OCI-LY3 (cell line): ENCODE results near the gene LGR4.

Source experiments
- H2AFZ ChIP-seq: fragments of 200-600, 300-600 bp; shearing (Covaris generic); 2 replicates; pipeline ENCODE4 v1.6.0; 2014; ENCODE audit warnings: antibody characterized with exemption, low read depth, low read length
- H3K27ac ChIP-seq: fragments of 200-600, 300-600 bp; sonication (generic); 2 replicates; pipeline ENCODE4 v1.5.1; 2014; ENCODE audit warnings: mild to moderate bottlenecking, low read length, moderate library complexity, mixed read lengths
- H3K27me3 ChIP-seq: fragments of 200-600, 300-600 bp; sonication (generic); 2 replicates; pipeline ENCODE4 v1.6.1; 2014; ENCODE audit warnings: low read depth, low read length, mixed read lengths
- H3K36me3 ChIP-seq: fragments of 200-600, 300-600 bp; sonication (generic); replicated peaks from 2 replicates; pipeline ENCODE3; 2014; ENCODE audit warnings: low read depth, low read length, mixed read lengths
- H3K4me1 ChIP-seq: fragments of 300-600, 200-600 bp; sonication (generic); 2 replicates; pipeline ENCODE4 v1.6.1; 2014; ENCODE audit warnings: low read length, mixed read lengths
- H3K4me2 ChIP-seq: fragments of 200-600, 300-600 bp; sonication (generic); 2 replicates; pipeline ENCODE4 v1.6.1; 2014; ENCODE audit warnings: low read length, mixed read lengths
- H3K4me3 ChIP-seq: fragments of 300-600, 200-600 bp; sonication (generic); 2 replicates; pipeline ENCODE4 v1.5.1; 2014; ENCODE audit warnings: antibody characterized with exemption, mild to moderate bottlenecking, low read length, moderate library complexity
- H3K79me2 ChIP-seq: fragments of 300-600, 200-600 bp; shearing (Covaris generic); 2 replicates; pipeline ENCODE4 v1.6.1; 2014; ENCODE audit warnings: mild to moderate bottlenecking, low read length, mixed read lengths
- H3K9ac ChIP-seq: fragments of 300-600, 200-600 bp; shearing (Covaris generic); 2 replicates; pipeline ENCODE4 v1.6.0; 2014; ENCODE audit warnings: mild to moderate bottlenecking, low read length, moderate library complexity
- H3K9me3 ChIP-seq: fragments of 200-600, 300-600 bp; shearing (Covaris generic); 2 replicates; pipeline ENCODE4 v1.6.1; 2014; ENCODE audit warnings: low read length, mixed read lengths; ENCODE audit not compliant: insufficient read depth
- H4K20me1 ChIP-seq: fragments of 200-600, 300-600 bp; sonication (generic); 2 replicates; pipeline ENCODE4 v1.6.1; 2016; ENCODE audit warnings: low read length, mixed read lengths; ENCODE audit not compliant: insufficient read depth
- EZH2phosphoT487 ChIP-seq: fragments of 200-600 bp; shearing (Covaris generic); IDR thresholded peaks from 2 replicates; pipeline ENCODE4 v1.6.1; 2018; ENCODE audit warnings: antibody characterized with exemption, mixed run types, low read depth
- TF ChIP-seq, protein P1 (sequence below): fragments of 200-600, 300-600 bp; sonication (generic); IDR thresholded peaks from 2 replicates; pipeline ENCODE4 v1.5.1; 2014; ENCODE audit warnings: antibody characterized with exemption, low read length, low read depth

The LGR4 gene

DNA sequence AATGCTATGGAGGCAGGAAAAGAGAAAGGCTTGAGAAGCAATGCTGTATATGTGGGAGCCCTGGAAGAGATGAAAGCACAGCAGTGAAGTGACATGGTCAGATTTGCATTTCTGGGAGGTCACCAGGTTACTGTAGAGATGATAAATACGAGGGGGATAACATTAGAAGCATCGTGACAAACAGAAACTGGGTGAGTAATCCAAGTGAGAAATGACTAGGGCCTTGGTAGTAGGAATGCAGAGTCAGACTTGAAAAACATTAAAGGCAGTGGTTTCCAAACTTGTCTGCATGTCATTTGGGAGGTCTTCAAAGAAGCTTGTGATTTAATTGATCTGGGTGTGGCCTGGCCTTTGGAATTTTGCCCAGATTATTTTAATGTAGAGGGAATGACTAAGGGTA, 153.5 kb downstream of the LGR4 start:
- Histone ChIP-seq H4K20me1 (no peaks in the 10 kb centered on the region), H2AFZ (no peak overlapping the region), H3K9me3 (no peaks in the 10 kb centered on the region), H3K4me3 (peak overlapping the region; percentile 0), H3K36me3 (no peaks in the 10 kb centered on the region), H3K79me2 (no peaks in the 10 kb centered on the region), H3K4me2 (peak overlapping the region; percentile 38), H3K4me1 (peaks cover 38% of the 10 kb centered on the region), H3K9ac (peak overlapping the region; percentile 9; the same call in 1 of the 2 replicates), H3K27me3 (no peaks in the 10 kb centered on the region), H3K27ac (peak overlapping the region; percentile 33; the same call in 1 of the 2 replicates)
- TF ChIP-seq EZH2phosphoT487: no peak
- TF ChIP-seq, protein P1, sequence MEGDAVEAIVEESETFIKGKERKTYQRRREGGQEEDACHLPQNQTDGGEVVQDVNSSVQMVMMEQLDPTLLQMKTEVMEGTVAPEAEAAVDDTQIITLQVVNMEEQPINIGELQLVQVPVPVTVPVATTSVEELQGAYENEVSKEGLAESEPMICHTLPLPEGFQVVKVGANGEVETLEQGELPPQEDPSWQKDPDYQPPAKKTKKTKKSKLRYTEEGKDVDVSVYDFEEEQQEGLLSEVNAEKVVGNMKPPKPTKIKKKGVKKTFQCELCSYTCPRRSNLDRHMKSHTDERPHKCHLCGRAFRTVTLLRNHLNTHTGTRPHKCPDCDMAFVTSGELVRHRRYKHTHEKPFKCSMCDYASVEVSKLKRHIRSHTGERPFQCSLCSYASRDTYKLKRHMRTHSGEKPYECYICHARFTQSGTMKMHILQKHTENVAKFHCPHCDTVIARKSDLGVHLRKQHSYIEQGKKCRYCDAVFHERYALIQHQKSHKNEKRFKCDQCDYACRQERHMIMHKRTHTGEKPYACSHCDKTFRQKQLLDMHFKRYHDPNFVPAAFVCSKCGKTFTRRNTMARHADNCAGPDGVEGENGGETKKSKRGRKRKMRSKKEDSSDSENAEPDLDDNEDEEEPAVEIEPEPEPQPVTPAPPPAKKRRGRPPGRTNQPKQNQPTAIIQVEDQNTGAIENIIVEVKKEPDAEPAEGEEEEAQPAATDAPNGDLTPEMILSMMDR: no peak

DNA sequence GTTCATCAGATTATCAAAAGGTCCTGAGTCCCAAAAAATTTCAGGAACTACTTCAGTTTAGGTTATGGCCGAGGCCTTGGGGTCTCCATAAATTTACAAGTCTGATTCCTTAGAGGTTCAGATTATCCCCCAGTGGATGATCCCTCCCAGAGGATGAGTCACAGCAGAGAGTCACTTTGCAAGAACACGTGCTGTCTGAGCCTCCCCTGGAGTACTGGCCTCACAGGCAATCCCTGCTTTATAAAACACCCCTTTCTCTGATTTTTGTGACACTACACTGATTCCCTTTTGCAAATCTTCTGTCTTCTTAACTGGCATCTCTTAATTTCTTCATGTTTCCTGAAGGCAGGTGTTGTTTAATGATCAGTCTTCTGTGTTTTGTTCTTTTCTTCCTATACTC, 154.8 kb downstream of the LGR4 start:
- H3K79me2 ChIP-seq: no peaks in the 10 kb centered on the region
- H4K20me1 ChIP-seq: no peaks in the 10 kb centered on the region
- no peaks in the 10 kb centered on the region for H3K36me3 ChIP-seq
- H3K9ac ChIP-seq: no peak overlapping the region
- no peaks in the 10 kb centered on the region for H3K9me3 ChIP-seq
- H3K27me3 ChIP-seq: no peaks in the 10 kb centered on the region
- H3K4me3 ChIP-seq: no peak overlapping the region
- no peak overlapping the region for H3K27ac ChIP-seq
- TF ChIP-seq, protein P1: no peak
- no peak for TF ChIP-seq EZH2phosphoT487
- peaks cover 34% of the 10 kb centered on the region for H3K4me1 ChIP-seq
- H2AFZ ChIP-seq: no peak overlapping the region
- H3K4me2 ChIP-seq: no peak overlapping the region
